H9 (cell line): Measurements from ENCODE around the gene PLA2G15. TPM values are rescaled to one million over a fixed set of nuclear protein-coding genes. Genes with fewer than 3 reads are reported as not detected.

Experiments
- DNase-seq: peaks from one replicate; pipeline ENCODE4 v3.0.0-alpha.2; 2017
- H2AFZ ChIP-seq: one replicate; pipeline ENCODE4 v1.6.1; 2013; ENCODE audit warnings: mild to moderate bottlenecking, low read length, control low read depth, moderate library complexity
- H2AK5ac ChIP-seq: 2 replicates; pipeline ENCODE4 v1.6.1; 2013; ENCODE audit warnings: low read length, control low read depth, mixed read lengths; ENCODE audit not compliant: insufficient read length
- H2BK120ac ChIP-seq: one replicate; pipeline ENCODE4 v1.6.1; 2013; ENCODE audit warnings: low read depth, mild to moderate bottlenecking, low read length, control low read depth, inconsistent platforms; ENCODE audit not compliant: poor library complexity, severe bottlenecking
- H2BK12ac ChIP-seq: 2 replicates; pipeline ENCODE4 v1.6.1; 2013; ENCODE audit warnings: low read length, control low read depth, mixed read lengths, low read depth; ENCODE audit not compliant: insufficient read length
- H2BK15ac ChIP-seq: 2 replicates; pipeline ENCODE4 v1.6.1; 2013; ENCODE audit warnings: low read depth, low read length, control low read depth
- H2BK20ac ChIP-seq: one replicate; pipeline ENCODE4 v1.6.1; 2013; ENCODE audit warnings: low read depth, mild to moderate bottlenecking, low read length, control low read depth, inconsistent platforms; ENCODE audit not compliant: poor library complexity, severe bottlenecking
- H2BK5ac ChIP-seq: 2 replicates; pipeline ENCODE4 v1.6.1; 2013; ENCODE audit warnings: low read length, control low read depth, mixed read lengths; ENCODE audit not compliant: insufficient read length
- H3K14ac ChIP-seq: 2 replicates; pipeline ENCODE4 v1.6.1; 2013; ENCODE audit warnings: low read length, control low read depth; ENCODE audit not compliant: insufficient read depth
- H3K18ac ChIP-seq: 2 replicates; pipeline ENCODE4 v1.6.1; 2013; ENCODE audit warnings: low read depth, mild to moderate bottlenecking, mixed read lengths, low read length, control low read depth; ENCODE audit not compliant: insufficient read length
- H3K23ac ChIP-seq: 2 replicates; pipeline ENCODE4 v1.6.1; 2013; ENCODE audit warnings: low read length, control low read depth, mixed read lengths, low read depth; ENCODE audit not compliant: insufficient read length
- H3K23me2 ChIP-seq: 2 replicates; pipeline ENCODE4 v1.6.1; 2013; ENCODE audit warnings: low read depth, mild to moderate bottlenecking, mixed read lengths, low read length, control low read depth; ENCODE audit not compliant: insufficient read length, poor library complexity, severe bottlenecking
- H3K27ac ChIP-seq: 2 replicates; pipeline ENCODE4 v1.5.1; 2013; ENCODE audit warnings: low read length, control low read depth, mixed read lengths, low read depth; ENCODE audit not compliant: insufficient read length
- H3K27me3 ChIP-seq: 2 replicates; pipeline ENCODE4 v1.6.1; 2013; ENCODE audit warnings: low read length, control low read depth, inconsistent platforms; ENCODE audit not compliant: insufficient read depth
- H3K4ac ChIP-seq: 2 replicates; pipeline ENCODE4 v1.6.1; 2013; ENCODE audit warnings: low read depth, mild to moderate bottlenecking, control low read depth, inconsistent platforms, low read length, moderate library complexity
- H3K4me1 ChIP-seq: 2 replicates; pipeline ENCODE4 v1.6.1; 2013; ENCODE audit warnings: low read length, control low read depth, inconsistent platforms; ENCODE audit not compliant: insufficient read depth
- H3K4me2 ChIP-seq: 2 replicates; pipeline ENCODE4 v1.6.1; 2013; ENCODE audit warnings: low read length, control low read depth, mixed read lengths; ENCODE audit not compliant: insufficient read length, insufficient read depth
- H3K56ac ChIP-seq: 2 replicates; pipeline ENCODE4 v1.6.1; 2013; ENCODE audit warnings: low read depth, mild to moderate bottlenecking, mixed read lengths, low read length, control low read depth; ENCODE audit not compliant: insufficient read length
- H3K79me1 ChIP-seq: 2 replicates; pipeline ENCODE4 v1.6.1; 2013; ENCODE audit warnings: low read depth, mild to moderate bottlenecking, moderate library complexity, low read length, control low read depth, inconsistent platforms; ENCODE audit not compliant: insufficient read depth, poor library complexity, severe bottlenecking
- H3K79me2 ChIP-seq: 2 replicates; pipeline ENCODE4 v1.6.1; 2013; ENCODE audit warnings: low read length, control low read depth, inconsistent platforms; ENCODE audit not compliant: insufficient read depth
- H3K9ac ChIP-seq: 2 replicates; pipeline ENCODE4 v1.6.1; 2013; ENCODE audit warnings: low read length, control low read depth, mixed read lengths; ENCODE audit not compliant: insufficient read length; ENCODE audit errors: extremely low read depth
- H3K9me3 ChIP-seq: one replicate; pipeline ENCODE4 v1.6.1; 2013; ENCODE audit warnings: low read depth, low read length, inconsistent platforms; ENCODE audit not compliant: control insufficient read depth
- H3T11ph ChIP-seq: one replicate; pipeline ENCODE4 v1.6.1; 2013; ENCODE audit warnings: mild to moderate bottlenecking, low read length, control low read depth, inconsistent platforms
- H4K20me1 ChIP-seq: one replicate; pipeline ENCODE4 v1.6.1; 2013; ENCODE audit not compliant: control insufficient read depth, insufficient read length, insufficient read depth
- H4K5ac ChIP-seq: 2 replicates; pipeline ENCODE4 v1.6.1; 2013; ENCODE audit warnings: low read depth, mild to moderate bottlenecking, mixed read lengths, low read length, control low read depth; ENCODE audit not compliant: insufficient read length
- H4K8ac ChIP-seq: replicated peaks from 2 replicates; pipeline ENCODE4 v1.6.1; 2013; ENCODE audit warnings: low read length, control low read depth, mixed read lengths, low read depth; ENCODE audit not compliant: insufficient read length
- H4K91ac ChIP-seq: 2 replicates; pipeline ENCODE4 v1.6.1; 2013; ENCODE audit warnings: low read depth, mild to moderate bottlenecking, moderate library complexity, mixed read lengths, low read length, control low read depth; ENCODE audit not compliant: insufficient read length
- H3K27ac Mint-ChIP-seq, 3 experiments: 2 replicates in 2 of 3; 3 replicates in 1 of 3; pipeline ENCODE4 v1.8.0; 2020 to 2021; ENCODE audit warnings: mixed read lengths in 3 of 3, mild to moderate bottlenecking in 1 of 3, moderate library complexity in 1 of 3
- H3K27me3 Mint-ChIP-seq: 2 replicates; pipeline ENCODE4 v1.8.0; 2021; ENCODE audit warnings: low read depth, mild to moderate bottlenecking, moderate library complexity, mixed read lengths
- H3K36me3 Mint-ChIP-seq, 3 experiments: 2 replicates in 2 of 3; 3 replicates in 1 of 3; pipeline ENCODE4 v1.8.0; 2020 to 2021; ENCODE audit warnings: low read depth in 3 of 3, mixed read lengths in 3 of 3; ENCODE audit not compliant: insufficient read depth in 1 of 3
- H3K4me1 Mint-ChIP-seq, 2 experiments: 2 replicates each; pipeline ENCODE4 v1.8.0; 2020; ENCODE audit warnings: mixed read lengths in 2 of 2
- H3K4me3 Mint-ChIP-seq, 2 experiments: 2 replicates in 1 of 2; 3 replicates in 1 of 2; pipeline ENCODE4 v1.8.0; 2020 to 2021; ENCODE audit warnings: mild to moderate bottlenecking in 2 of 2, mixed read lengths in 2 of 2, moderate library complexity in 1 of 2
- H3K9me3 Mint-ChIP-seq, 2 experiments: 2 replicates in 1 of 2; 3 replicates in 1 of 2; pipeline ENCODE4 v1.8.0; 2020; ENCODE audit warnings: mild to moderate bottlenecking in 2 of 2, mixed read lengths in 2 of 2, moderate library complexity in 1 of 2
- CTCF ChIP-seq: fragments of 200-600 bp; sonication (generic); conservative IDR thresholded peaks from 3 replicates; pipeline ENCODE4 v1.8.0; 2021; ENCODE audit warnings: antibody characterized with exemption, mild to moderate bottlenecking
- WGBS: extraction: QIAGEN DNeasy Blood & Tissue Kit; methylation state at CpG from one replicate; pipeline ENCODE4 v1.1.7; 2013; ENCODE audit warnings: missing lambda C conversion rate, low lambda C conversion rate, mixed read lengths; ENCODE audit not compliant: insufficient read length; ENCODE audit errors: extremely low coverage; 5-methylcytosine and 5-hydroxymethylcytosine counted together
- long read RNA-seq: library from polyadenylated mRNA; unstranded; transcript quantifications from one replicate; pipeline ENCODE4 v2.0.0, GENCODE V29; 2020
- total RNA-seq: library from RNA; stranded (reverse); gene quantifications from 2 replicates; pipeline ENCODE4 v1.2.1, GENCODE V29; 2021

The PLA2G15 gene, protein sequence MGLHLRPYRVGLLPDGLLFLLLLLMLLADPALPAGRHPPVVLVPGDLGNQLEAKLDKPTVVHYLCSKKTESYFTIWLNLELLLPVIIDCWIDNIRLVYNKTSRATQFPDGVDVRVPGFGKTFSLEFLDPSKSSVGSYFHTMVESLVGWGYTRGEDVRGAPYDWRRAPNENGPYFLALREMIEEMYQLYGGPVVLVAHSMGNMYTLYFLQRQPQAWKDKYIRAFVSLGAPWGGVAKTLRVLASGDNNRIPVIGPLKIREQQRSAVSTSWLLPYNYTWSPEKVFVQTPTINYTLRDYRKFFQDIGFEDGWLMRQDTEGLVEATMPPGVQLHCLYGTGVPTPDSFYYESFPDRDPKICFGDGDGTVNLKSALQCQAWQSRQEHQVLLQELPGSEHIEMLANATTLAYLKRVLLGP
- 11.0 TPM in 2 replicates for total RNA-seq
- long read RNA-seq, transcript PLA2G15-209 (6 exons, 1,203 nt), result minor isoform, 13 of 163 reads
- long read RNA-seq, transcript PLA2G15-201 (6 exons, 2,727 nt), result major isoform, 127 of 163 reads
- long read RNA-seq, partial matches to known transcripts, result 3 of 163 reads
- long read RNA-seq, other reads (novel, unspliced or antisense), result 19 of 163 reads

- H2BK12ac ChIP-seq, result no peak within 1 kb of the TSS
- Mint-ChIP-seq H3K27me3 (peaks cover 18% of the 10 kb centered on the region), H3K36me3 (peaks cover 0 to 7% (median 6%) of the 10 kb centered on the region in 3 experiments; a peak in 4 of 7 replicates), H3K4me3 (peak within 1 kb of the TSS; percentile 88 to 93), H3K27ac (no peak within 1 kb of the TSS; a peak in 2 of 7 replicates), H3K4me1 (peaks cover 15 to 16% of the 10 kb centered on the region in 2 experiments), H3K9me3 (no peaks in the 10 kb centered on the region)
- H3K27me3 ChIP-seq, result no peaks in the 10 kb centered on the region; the same call in 1 of the 2 replicates
- no peak within 1 kb of the TSS for H2AFZ ChIP-seq
- no peak within 1 kb of the TSS for H3K4ac ChIP-seq
- no peak within 1 kb of the TSS for H3K27ac ChIP-seq
- H2AK5ac ChIP-seq, result no peak within 1 kb of the TSS
- no peaks in the 10 kb centered on the region for H3K79me2 ChIP-seq
- no peak within 1 kb of the TSS for H3K56ac ChIP-seq
- H3K14ac ChIP-seq, result 0 out of 2 replicates have a peak within 1 kb of the TSS, but pooled peaks have one; percentile 51
- no peak within 1 kb of the TSS for H4K8ac ChIP-seq
- no peaks in the 10 kb centered on the region for H3K79me1 ChIP-seq
- no peak for TF ChIP-seq CTCF
- H4K20me1 ChIP-seq, result no peaks in the 10 kb centered on the region
- H3K4me2 ChIP-seq, result peak within 1 kb of the TSS; percentile 49
- H3K18ac ChIP-seq, result no peak within 1 kb of the TSS
- H3K4me1 ChIP-seq, result no peaks in the 10 kb centered on the region
- no peak within 1 kb of the TSS for H2BK15ac ChIP-seq
- H3K9ac ChIP-seq, result no peak within 1 kb of the TSS
- no CpG with 5 or more reads among the region's 75 CpGs for WGBS
- no peak within 1 kb of the TSS for H2BK5ac ChIP-seq
- H2BK120ac ChIP-seq, result no peak within 1 kb of the TSS
- H4K5ac ChIP-seq, result no peak within 1 kb of the TSS
- H3K23me2 ChIP-seq, result peaks cover 11% of the 10 kb centered on the region
- no peak within 1 kb of the TSS for H3T11ph ChIP-seq
- H3K23ac ChIP-seq, result no peak within 1 kb of the TSS
- no peak within 1 kb of the TSS for H4K91ac ChIP-seq
- peak; percentile 95 for DNase-seq
- no peak within 1 kb of the TSS for H2BK20ac ChIP-seq
- no peaks in the 10 kb centered on the region for H3K9me3 ChIP-seq
Observed at GRCh38 chr16:68244903-68245853, at the start of gene PLA2G15. TSS of gene PLA2G15 (plus strand) at chr16:68245373. CDS start at chr16:68245427, 54 bp downstream.
